ENCODE results near the gene RAB36.

The RAB36 gene

DNA sequence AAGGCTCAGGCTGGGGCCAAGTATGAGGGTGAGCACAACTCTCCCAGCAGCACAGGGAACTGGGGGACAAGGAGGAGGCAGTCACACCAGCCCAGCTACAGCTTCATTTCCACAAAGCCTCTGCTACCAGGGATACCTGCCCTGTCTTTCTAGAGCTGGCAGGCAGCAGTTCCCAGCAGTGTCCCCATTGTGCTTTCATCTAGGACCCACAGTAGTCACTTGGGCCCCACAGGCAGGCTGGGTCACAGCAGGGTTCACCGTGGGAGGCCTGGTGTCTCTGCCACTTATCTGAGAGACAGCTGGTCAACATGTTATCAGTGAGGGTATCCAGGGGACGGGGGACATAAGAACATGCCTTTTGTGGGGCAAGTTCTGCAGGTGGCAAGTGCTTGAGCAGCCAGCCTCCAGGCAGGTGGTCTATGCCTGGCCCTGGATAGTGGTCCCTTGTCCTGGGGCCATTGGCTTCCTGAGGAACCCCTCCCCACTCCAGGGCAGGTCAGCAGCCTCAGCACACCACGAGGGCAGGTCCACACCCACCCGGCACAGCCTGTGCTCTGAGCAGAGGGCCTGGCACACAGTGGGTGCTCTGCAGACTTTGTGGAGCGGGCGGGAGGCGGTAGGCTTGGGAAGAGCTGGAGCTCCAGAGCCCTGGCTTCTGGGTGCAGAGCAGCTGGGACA, 45.0 kb upstream of the RAB36 start:
- no peak for TF ChIP-seq ZNF274 (IDR thresholded peaks at IDR 0.05; ENCODE audit: low read depth, low read length)
- no peak for TF ChIP-seq SUZ12 (IDR thresholded peaks at IDR 0.05; ENCODE audit: extremely low read depth, insufficient read depth, insufficient read length)
- TF ChIP-seq YY1 (IDR thresholded peaks at IDR 0.05; ENCODE audit: insufficient read depth, insufficient read length): no peak
- Histone ChIP-seq H3K9me3 (ENCODE audit: insufficient read depth, low read length) (no peaks in the 10 kb centered on the region), H3K4me3 (ENCODE audit: insufficient read length, low read depth) (no peak overlapping the region), H3K9ac (ENCODE audit: insufficient read length, low read depth) (no peak overlapping the region), H3K36me3 (ENCODE audit: insufficient read depth, insufficient read length, low read length) (no peaks in the 10 kb centered on the region), H3K27me3 (ENCODE audit: insufficient read depth, insufficient read length) (no peaks in the 10 kb centered on the region), H3K4me1 (ENCODE audit: insufficient read depth, insufficient read length) (peaks cover 2% of the 10 kb centered on the region)
- no peak for DNase-seq (ENCODE audit: low read depth, low spot score)

DNA sequence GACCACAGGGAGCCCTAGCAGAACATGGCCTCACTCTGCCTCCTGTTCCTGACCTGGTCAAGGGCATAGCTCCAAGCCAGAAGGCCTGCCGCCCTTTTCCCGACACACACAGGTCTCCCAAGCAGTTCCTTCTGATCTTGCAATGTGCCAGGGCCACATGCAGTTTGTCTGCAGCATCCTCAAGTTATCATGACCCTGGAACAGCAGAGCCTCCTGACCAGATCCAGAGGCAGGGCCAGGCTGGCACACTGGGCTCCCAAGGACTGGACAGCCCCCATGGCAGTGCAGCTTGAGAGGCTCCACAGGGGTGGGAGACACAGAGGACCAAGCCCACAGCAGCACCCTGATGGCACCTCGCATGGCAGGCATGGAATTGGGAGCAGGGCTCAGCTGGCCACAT, 43.8 kb upstream of the RAB36 start:
- H3K36me3 ChIP-seq (ENCODE audit: insufficient read depth, insufficient read length, low read length): no peaks in the 10 kb centered on the region
- no peaks in the 10 kb centered on the region for H3K4me1 ChIP-seq (ENCODE audit: insufficient read depth, insufficient read length)
- no peaks in the 10 kb centered on the region for H3K9me3 ChIP-seq (ENCODE audit: insufficient read depth, low read length)
- no peak for DNase-seq (ENCODE audit: low read depth, low spot score)
- H3K27me3 ChIP-seq (ENCODE audit: insufficient read depth, insufficient read length): no peaks in the 10 kb centered on the region
- TF ChIP-seq ZNF274 (IDR thresholded peaks at IDR 0.05; ENCODE audit: low read depth, low read length) (no peak), SUZ12 (IDR thresholded peaks at IDR 0.05; ENCODE audit: extremely low read depth, insufficient read depth, insufficient read length) (no peak), YY1 (IDR thresholded peaks at IDR 0.05; ENCODE audit: insufficient read depth, insufficient read length) (no peak)
- H3K4me3 ChIP-seq (ENCODE audit: insufficient read length, low read depth): no peak overlapping the region
- no peak overlapping the region for H3K9ac ChIP-seq (ENCODE audit: insufficient read length, low read depth)

DNA sequence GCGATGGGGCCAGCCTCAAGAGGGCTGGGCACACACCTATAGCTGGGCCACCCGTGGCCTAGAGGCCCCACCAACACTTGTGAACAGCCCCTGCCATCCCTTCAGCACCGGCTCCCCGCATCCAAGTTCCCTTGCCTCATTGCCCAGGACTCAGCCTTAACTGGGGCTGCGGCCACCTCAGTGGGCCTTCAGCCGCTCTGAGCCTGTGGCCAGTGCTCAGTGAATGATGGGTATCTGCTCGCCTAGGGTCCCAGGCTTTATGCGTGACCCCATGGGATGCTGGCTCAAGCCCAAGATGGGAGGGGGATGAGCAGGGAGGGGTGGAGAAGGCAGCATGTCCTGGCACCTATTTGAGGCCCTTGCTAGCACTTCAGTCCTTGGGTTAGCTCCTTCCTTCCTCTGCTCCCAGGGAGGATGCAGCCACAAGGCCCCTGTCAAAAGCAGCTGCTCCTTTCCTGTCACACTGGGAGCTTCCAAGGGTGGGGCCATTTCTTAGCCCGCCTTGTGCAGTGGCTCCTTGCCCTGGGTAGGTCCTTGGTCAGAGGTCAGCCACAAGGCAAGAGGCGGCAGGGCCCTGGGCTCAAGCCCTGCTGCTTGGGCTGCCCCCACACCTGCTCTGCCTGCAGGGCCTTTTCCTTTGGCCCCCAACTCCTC, 43.1 kb upstream of the RAB36 start:
- Histone ChIP-seq H3K4me3 (ENCODE audit: insufficient read length, low read depth) (no peak overlapping the region), H3K27me3 (ENCODE audit: insufficient read depth, insufficient read length) (no peaks in the 10 kb centered on the region), H3K9me3 (ENCODE audit: insufficient read depth, low read length) (no peaks in the 10 kb centered on the region), H3K36me3 (ENCODE audit: insufficient read depth, insufficient read length, low read length) (no peaks in the 10 kb centered on the region), H3K9ac (ENCODE audit: insufficient read length, low read depth) (no peak overlapping the region), H3K4me1 (ENCODE audit: insufficient read depth, insufficient read length) (no peaks in the 10 kb centered on the region)
- no peak for TF ChIP-seq ZNF274 (IDR thresholded peaks at IDR 0.05; ENCODE audit: low read depth, low read length)
- no peak for TF ChIP-seq SUZ12 (IDR thresholded peaks at IDR 0.05; ENCODE audit: extremely low read depth, insufficient read depth, insufficient read length)
- no peak for TF ChIP-seq YY1 (IDR thresholded peaks at IDR 0.05; ENCODE audit: insufficient read depth, insufficient read length)
- no peak for DNase-seq (ENCODE audit: low read depth, low spot score)

DNA sequence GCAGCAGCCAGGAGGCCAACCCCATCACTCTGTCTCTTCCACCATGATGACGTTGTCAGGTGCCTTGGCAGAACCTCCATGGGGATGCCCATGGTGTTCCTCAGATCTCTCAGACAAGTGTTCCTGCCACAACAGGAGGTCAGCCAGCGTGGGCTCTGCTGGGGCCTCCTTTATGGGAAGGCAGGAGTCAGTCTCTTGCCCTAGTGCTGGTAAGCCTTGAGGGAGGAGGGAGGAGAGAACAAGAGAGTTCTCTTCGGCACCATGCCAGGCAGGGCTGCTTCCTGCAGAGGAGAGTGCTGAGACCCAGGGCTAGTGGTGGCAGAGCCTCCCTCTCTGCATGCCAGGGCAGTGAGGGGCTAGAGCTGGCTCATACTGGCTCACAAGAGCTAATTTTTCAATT, 42.5 kb upstream of the RAB36 start:
- Histone ChIP-seq H3K36me3 (ENCODE audit: insufficient read depth, insufficient read length, low read length) (no peaks in the 10 kb centered on the region), H3K9ac (ENCODE audit: insufficient read length, low read depth) (no peak overlapping the region), H3K4me1 (ENCODE audit: insufficient read depth, insufficient read length) (no peaks in the 10 kb centered on the region), H3K4me3 (ENCODE audit: insufficient read length, low read depth) (no peak overlapping the region), H3K27me3 (ENCODE audit: insufficient read depth, insufficient read length) (no peaks in the 10 kb centered on the region), H3K9me3 (ENCODE audit: insufficient read depth, low read length) (no peaks in the 10 kb centered on the region)
- no peak for DNase-seq (ENCODE audit: low read depth, low spot score)
- no peak for TF ChIP-seq ZNF274 (IDR thresholded peaks at IDR 0.05; ENCODE audit: low read depth, low read length)
- TF ChIP-seq YY1 (IDR thresholded peaks at IDR 0.05; ENCODE audit: insufficient read depth, insufficient read length): no peak

DNA sequence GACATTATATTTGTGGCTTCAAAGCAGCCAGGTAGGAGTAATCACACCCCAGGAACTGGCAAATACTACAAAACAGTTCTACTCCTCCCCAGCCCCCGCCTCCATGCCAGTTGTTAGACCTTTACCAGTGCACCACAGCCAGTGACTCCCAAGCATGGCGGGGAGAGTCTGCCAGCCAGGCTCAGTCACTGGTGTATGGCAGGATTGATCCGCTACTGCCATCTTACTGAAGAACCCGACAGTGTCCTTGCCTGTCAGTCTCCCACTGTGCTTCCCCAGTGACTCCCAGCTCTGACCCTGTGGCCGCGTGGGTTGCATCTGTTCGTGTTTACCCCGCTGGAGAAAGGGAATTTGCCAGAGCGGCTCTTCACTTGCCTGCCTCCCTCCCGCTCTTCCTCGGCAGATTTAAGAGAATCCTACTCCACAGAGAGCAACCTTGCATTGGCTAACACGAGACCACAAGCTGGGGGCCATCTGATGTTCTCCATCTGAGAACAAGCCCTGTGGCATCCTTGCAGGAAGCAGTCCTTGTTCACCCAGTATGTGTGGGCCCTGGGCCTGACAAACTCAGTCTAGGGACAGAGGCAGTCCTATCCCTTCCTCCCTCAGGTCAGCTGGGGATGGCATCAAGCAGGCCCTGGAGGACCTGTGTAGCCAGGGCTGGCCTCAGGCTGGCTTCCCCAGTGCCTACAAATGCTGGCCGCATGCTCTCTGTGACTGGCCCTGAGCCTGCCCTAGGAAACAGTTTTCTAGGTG, 41.9 kb upstream of the RAB36 start:
- Histone ChIP-seq H3K9me3 (ENCODE audit: insufficient read depth, low read length) (no peaks in the 10 kb centered on the region), H3K27me3 (ENCODE audit: insufficient read depth, insufficient read length) (no peaks in the 10 kb centered on the region), H3K36me3 (ENCODE audit: insufficient read depth, insufficient read length, low read length) (no peaks in the 10 kb centered on the region), H3K4me1 (ENCODE audit: insufficient read depth, insufficient read length) (no peaks in the 10 kb centered on the region), H3K4me3 (ENCODE audit: insufficient read length, low read depth) (no peak overlapping the region), H3K9ac (ENCODE audit: insufficient read length, low read depth) (no peak overlapping the region)
- TF ChIP-seq YY1 (IDR thresholded peaks at IDR 0.05; ENCODE audit: insufficient read depth, insufficient read length) (no peak), ZNF274 (IDR thresholded peaks at IDR 0.05; ENCODE audit: low read depth, low read length) (no peak), SUZ12 (IDR thresholded peaks at IDR 0.05; ENCODE audit: extremely low read depth, insufficient read depth, insufficient read length) (no peak)
- no peak for DNase-seq (ENCODE audit: low read depth, low spot score)

DNA sequence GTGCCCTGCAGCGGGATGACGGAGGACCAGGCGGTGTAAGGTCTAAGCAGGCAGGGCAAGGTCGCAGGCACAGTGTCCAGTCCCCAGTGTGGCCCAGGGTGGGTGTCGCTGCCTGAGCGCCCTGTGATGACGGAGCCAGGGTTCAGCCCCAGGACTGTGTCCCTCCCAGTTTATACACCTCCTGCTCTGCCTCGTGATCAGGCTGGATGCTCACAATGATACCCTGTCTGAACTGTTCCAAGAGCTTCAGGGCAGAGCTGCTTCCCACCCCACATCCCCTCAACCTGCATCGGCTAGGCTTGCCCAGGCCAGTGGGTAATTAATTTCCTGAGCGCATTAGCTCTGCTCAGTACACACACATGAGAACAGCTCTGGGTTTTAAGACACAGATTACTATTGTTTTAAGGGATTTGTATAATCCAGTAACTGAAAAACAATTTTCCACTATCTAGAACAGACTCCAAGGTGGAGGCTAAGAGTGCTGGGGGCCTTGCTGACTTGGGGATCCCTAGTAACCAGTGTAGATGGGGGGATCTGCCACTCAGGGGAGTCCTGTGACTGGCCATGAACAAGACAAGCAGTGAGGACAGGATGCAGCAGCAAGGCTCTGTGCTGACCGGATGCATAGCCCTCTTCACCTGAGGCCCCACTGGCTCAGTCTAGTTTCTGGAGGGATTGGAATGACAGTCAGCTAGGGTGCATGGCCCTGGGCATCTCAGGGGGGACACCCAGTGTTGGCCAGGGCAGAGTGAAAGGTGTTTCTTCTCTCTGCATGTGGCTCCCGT, 40.9 kb upstream of the RAB36 start:
- H3K4me3 ChIP-seq (ENCODE audit: insufficient read length, low read depth): no peak overlapping the region
- H3K9ac ChIP-seq (ENCODE audit: insufficient read length, low read depth): no peak overlapping the region
- H3K36me3 ChIP-seq (ENCODE audit: insufficient read depth, insufficient read length, low read length): no peaks in the 10 kb centered on the region
- H3K9me3 ChIP-seq (ENCODE audit: insufficient read depth, low read length): no peaks in the 10 kb centered on the region
- no peaks in the 10 kb centered on the region for H3K4me1 ChIP-seq (ENCODE audit: insufficient read depth, insufficient read length)
- no peaks in the 10 kb centered on the region for H3K27me3 ChIP-seq (ENCODE audit: insufficient read depth, insufficient read length)
- DNase-seq (ENCODE audit: low read depth, low spot score): no peak
- TF ChIP-seq SUZ12 (IDR thresholded peaks at IDR 0.05; ENCODE audit: extremely low read depth, insufficient read depth, insufficient read length) (no peak), ZNF274 (IDR thresholded peaks at IDR 0.05; ENCODE audit: low read depth, low read length) (no peak)

DNA sequence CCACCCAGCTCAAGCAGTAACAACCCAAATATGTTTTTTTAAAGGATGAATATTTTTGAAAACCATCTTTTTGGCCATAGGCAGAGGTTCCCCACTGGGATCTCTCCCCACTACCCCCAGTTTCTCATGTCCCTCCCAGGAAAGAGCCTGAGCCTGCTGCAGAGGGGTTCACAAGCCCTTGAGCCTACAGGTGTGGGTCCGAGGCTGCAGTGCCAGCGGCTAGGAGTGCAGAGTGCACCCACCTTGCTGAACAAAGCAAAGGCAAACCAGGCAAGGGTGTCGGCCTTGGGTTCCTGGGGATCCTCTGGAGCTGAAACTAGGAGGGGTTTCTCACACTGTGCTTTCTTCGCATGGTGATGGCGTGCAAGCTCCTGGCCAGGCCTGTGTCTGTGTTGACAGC, 40.0 kb upstream of the RAB36 start:
- no peaks in the 10 kb centered on the region for H3K4me1 ChIP-seq (ENCODE audit: insufficient read depth, insufficient read length)
- H3K9ac ChIP-seq (ENCODE audit: insufficient read length, low read depth): no peak overlapping the region
- TF ChIP-seq ZNF274 (IDR thresholded peaks at IDR 0.05; ENCODE audit: low read depth, low read length): no peak
- no peak for TF ChIP-seq SUZ12 (IDR thresholded peaks at IDR 0.05; ENCODE audit: extremely low read depth, insufficient read depth, insufficient read length)
- TF ChIP-seq YY1 (IDR thresholded peaks at IDR 0.05; ENCODE audit: insufficient read depth, insufficient read length): no peak
- H3K9me3 ChIP-seq (ENCODE audit: insufficient read depth, low read length): no peaks in the 10 kb centered on the region
- no peak overlapping the region for H3K4me3 ChIP-seq (ENCODE audit: insufficient read length, low read depth)
- H3K36me3 ChIP-seq (ENCODE audit: insufficient read depth, insufficient read length, low read length): no peaks in the 10 kb centered on the region
- no peak for DNase-seq (ENCODE audit: low read depth, low spot score)
- no peaks in the 10 kb centered on the region for H3K27me3 ChIP-seq (ENCODE audit: insufficient read depth, insufficient read length)

Measured in NT2/D1 (cell line).